ENCODE results near the gene BICRA.
A peak's percentile ranks its signal among the peaks of the same experiment; 100 is the strongest.
"Not testable (repeated sequence)": the region's sequence is repeated elsewhere in the genome, so short reads cannot be mapped to it uniquely, and the experiment has no call there.

The BICRA gene

DNA sequence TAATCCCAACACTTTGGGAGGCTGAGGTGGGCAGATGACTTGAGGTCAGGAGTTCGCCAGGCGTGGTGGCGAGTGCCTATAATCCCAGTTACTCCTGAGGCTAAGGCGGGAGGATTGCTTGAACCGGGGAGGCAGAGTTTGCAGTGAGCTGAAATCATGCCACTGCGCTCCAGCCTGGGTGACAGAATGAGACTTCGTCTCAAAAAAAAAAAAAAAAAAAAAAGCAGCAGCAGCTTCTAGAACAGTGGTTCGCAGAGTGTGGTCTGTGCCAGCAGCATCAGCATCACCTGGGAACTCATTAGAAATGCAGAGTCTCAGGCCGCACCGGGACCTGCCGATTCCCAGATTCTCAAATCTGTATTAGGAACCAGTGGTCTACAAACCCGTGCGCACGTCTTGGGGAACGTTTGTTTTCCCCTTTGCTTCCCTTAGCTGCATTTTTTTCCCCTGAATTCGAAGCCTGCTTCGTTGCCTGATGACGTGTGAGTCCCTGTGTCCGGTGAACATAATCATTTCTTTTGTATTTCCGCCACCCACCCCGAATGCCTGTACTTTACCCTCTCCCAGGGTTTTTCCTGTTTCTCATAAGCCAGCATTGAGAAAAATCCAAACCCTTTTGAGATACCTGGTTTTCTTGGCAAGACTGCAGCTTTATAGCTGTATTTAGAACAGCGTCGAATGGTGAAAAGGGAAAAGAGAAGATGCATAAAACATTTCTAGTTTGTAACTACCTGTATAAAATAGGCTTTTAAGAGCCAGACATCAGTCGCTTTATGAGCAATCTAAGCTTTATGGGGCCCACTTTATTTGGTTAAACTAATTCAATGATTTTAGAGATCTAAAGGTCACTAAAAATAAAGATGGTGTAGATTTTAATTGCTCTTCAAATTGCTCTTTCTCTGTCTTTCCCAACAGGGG lies 49.8 kb downstream of the BICRA start:
- Mint-ChIP-seq H3K4me3 (no peak overlapping the region), H3K36me3 (ENCODE audit: low read depth) (peaks cover 4% of the 10 kb centered on the region), H3K27ac (no peak overlapping the region), H3K4me1 (ENCODE audit: low read depth) (peaks cover 5% of the 10 kb centered on the region), H3K9me3 (no peaks in the 10 kb centered on the region), H3K27me3 (no peaks in the 10 kb centered on the region)

- Mint-ChIP-seq H3K4me3 (no peak overlapping the region), H3K36me3 (ENCODE audit: low read depth) (peaks cover 6% of the 10 kb centered on the region), H3K27ac (no peak overlapping the region), H3K4me1 (ENCODE audit: low read depth) (peaks cover 5% of the 10 kb centered on the region), H3K27me3 (no peaks in the 10 kb centered on the region), H3K9me3 (no peaks in the 10 kb centered on the region)
These were observed 51.5 kb downstream of the BICRA start for GRCh38 chr19:47660435-47660832.

- H3K27me3 Mint-ChIP-seq, result no peaks in the 10 kb centered on the region
- peaks cover 6% of the 10 kb centered on the region for H3K36me3 Mint-ChIP-seq (ENCODE audit: low read depth)
- no peak overlapping the region for H3K27ac Mint-ChIP-seq
- H3K4me1 Mint-ChIP-seq (ENCODE audit: low read depth), result peaks cover 5% of the 10 kb centered on the region
- H3K9me3 Mint-ChIP-seq, result no peaks in the 10 kb centered on the region
- no peak overlapping the region for H3K4me3 Mint-ChIP-seq
These were observed 52.2 kb downstream of the BICRA start for GRCh38 chr19:47661161-47661560.

DNA sequence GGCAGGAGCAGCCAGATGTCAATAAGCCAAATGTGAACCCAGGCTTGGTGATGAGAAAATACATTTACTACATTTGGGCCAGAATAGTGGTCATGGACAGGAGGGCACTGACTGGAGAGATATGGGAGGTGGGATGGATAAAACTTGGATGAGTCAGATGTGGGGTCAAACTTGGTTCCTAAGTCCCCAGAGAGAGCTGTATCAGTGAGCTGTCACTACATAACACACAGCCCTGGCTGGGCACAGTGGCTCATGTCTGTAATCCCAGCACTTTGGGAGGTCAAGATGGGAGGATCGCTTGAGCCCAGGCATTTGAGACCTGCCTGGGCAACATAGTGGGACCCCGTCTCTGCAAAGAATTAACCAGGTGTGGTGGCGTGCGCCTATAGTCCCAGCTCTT lies 52.7 kb downstream of the BICRA start:
- no peak overlapping the region for H3K4me3 Mint-ChIP-seq
- H3K4me1 Mint-ChIP-seq (ENCODE audit: low read depth), result peaks cover 5% of the 10 kb centered on the region
- H3K36me3 Mint-ChIP-seq (ENCODE audit: low read depth), result peaks cover 6% of the 10 kb centered on the region
- no peaks in the 10 kb centered on the region for H3K27me3 Mint-ChIP-seq
- peak overlapping the region; percentile 31 for H3K27ac Mint-ChIP-seq
- H3K9me3 Mint-ChIP-seq, result no peaks in the 10 kb centered on the region

DNA sequence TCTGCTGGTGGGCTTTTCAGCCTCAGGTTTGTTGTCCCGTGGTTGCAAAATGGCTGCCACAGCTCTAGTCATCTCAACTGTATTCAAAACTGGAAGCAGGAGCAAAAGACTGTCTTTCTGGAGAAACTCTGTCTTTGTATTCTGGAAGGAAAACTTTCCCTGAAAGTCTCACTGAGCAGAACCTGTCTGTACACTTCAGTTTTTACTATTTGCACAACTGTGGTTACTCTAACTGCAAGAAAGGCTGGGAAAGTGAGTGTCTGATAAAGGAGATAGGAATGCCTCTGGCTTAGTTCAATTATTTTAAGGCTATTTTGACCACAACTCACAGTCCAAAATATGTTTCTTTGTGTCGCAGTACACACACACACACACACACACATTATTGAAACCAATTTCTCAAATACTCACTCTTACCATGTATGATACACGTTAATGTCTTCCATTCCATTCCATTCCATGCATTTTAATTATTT lies 54.5 kb downstream of the BICRA start:
- no peaks in the 10 kb centered on the region for H3K27me3 Mint-ChIP-seq
- H3K4me3 Mint-ChIP-seq, result no peak overlapping the region
- peaks cover 5% of the 10 kb centered on the region for H3K4me1 Mint-ChIP-seq (ENCODE audit: low read depth)
- H3K36me3 Mint-ChIP-seq (ENCODE audit: low read depth), result peaks cover 6% of the 10 kb centered on the region
- H3K27ac Mint-ChIP-seq, result no peak overlapping the region
- H3K9me3 Mint-ChIP-seq, result no peaks in the 10 kb centered on the region

- H3K4me1 Mint-ChIP-seq (ENCODE audit: low read depth), result peaks cover 5% of the 10 kb centered on the region
- H3K27ac Mint-ChIP-seq, result no peak overlapping the region
- H3K9me3 Mint-ChIP-seq, result no peaks in the 10 kb centered on the region
- peaks cover 6% of the 10 kb centered on the region for H3K36me3 Mint-ChIP-seq (ENCODE audit: low read depth)
- no peaks in the 10 kb centered on the region for H3K27me3 Mint-ChIP-seq
- H3K4me3 Mint-ChIP-seq, result no peak overlapping the region
These were observed 55.2 kb downstream of the BICRA start for GRCh38 chr19:47663911-47664771.

DNA sequence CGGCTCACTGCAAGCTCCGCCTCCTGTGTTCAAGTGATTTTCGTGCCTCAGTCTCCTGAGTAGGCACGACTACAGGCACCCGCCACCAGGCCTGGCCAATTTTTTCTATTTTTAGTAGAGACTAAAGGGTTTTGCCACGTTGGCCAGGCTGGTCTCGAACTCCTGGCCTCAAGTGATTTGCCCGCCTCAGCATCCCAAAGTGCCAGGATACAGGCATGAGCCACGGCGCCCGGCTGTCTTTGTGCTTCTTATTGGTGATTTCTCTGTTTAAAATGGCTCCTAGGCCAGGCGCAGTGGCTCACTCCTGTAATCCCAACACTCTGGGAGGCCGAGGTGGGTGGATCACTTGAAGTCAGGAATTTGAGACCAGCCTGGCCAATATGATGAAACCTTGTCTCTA lies 59.6 kb downstream of the BICRA start:
- H3K9me3 Mint-ChIP-seq; H3K27ac Mint-ChIP-seq; H3K4me1 Mint-ChIP-seq (ENCODE audit: low read depth); H3K36me3 Mint-ChIP-seq (ENCODE audit: low read depth); H3K27me3 Mint-ChIP-seq; H3K4me3 Mint-ChIP-seq: not testable (repeated sequence)

DNA sequence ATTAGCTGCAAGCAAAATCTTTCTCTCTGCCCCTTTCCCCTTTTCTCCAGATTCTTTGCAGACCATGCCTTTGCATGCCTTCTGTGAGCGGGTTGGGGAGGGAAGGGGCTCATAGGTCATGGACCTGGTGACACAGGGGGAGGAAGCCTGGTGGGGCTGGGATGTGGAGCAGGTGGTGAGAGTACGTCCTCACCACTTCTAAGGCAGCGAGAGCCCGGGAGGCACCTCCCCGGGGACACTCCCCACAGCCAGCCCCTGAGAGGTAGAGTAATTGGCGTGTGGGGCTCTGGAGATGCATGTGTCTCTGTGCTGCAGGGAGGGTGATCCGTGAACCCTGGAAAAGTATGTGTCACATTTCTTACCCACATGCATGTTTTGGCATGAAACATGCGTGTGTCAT lies 61.8 kb downstream of the BICRA start:
- Mint-ChIP-seq H3K27ac (no peak overlapping the region), H3K9me3 (no peaks in the 10 kb centered on the region), H3K4me1 (ENCODE audit: low read depth) (no peaks in the 10 kb centered on the region), H3K4me3 (no peak overlapping the region), H3K27me3 (no peaks in the 10 kb centered on the region), H3K36me3 (ENCODE audit: low read depth) (no peaks in the 10 kb centered on the region)

- Mint-ChIP-seq H3K36me3 (ENCODE audit: low read depth) (no peaks in the 10 kb centered on the region), H3K4me3 (no peak overlapping the region), H3K27ac (no peak overlapping the region), H3K27me3 (no peaks in the 10 kb centered on the region), H3K4me1 (ENCODE audit: low read depth) (no peaks in the 10 kb centered on the region), H3K9me3 (no peaks in the 10 kb centered on the region)
These were observed 62.6 kb downstream of the BICRA start for GRCh38 chr19:47671499-47671898.

- Mint-ChIP-seq H3K9me3 (no peaks in the 10 kb centered on the region), H3K27me3 (no peaks in the 10 kb centered on the region), H3K36me3 (ENCODE audit: low read depth) (peaks cover 6% of the 10 kb centered on the region), H3K4me1 (ENCODE audit: low read depth) (no peaks in the 10 kb centered on the region), H3K27ac (no peak overlapping the region), H3K4me3 (no peak overlapping the region)
These were observed 64.5 kb downstream of the BICRA start for GRCh38 chr19:47673426-47673825.

DNA sequence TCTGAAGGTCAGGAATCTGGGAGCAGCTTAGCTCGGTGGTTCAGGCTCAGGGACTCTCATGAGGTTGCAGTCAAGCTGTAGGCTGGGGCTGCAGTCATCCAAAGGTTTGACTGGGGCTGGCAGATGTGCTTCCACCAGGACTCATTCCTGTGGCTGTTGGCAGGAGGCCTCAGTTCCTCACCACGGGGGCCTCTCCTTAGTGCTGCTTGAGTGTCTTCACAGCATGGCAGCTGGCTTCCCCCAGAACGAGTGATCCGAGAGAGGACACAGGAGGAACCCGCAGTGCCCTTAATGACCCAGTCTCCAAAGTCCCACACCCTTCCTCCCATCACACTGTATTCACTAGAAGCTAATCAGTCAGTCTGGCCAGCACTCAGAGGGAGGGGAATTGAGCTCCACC lies 65.6 kb downstream of the BICRA start:
- no peak overlapping the region for H3K4me3 Mint-ChIP-seq
- no peaks in the 10 kb centered on the region for H3K9me3 Mint-ChIP-seq
- H3K36me3 Mint-ChIP-seq (ENCODE audit: low read depth), result peaks cover 6% of the 10 kb centered on the region
- no peaks in the 10 kb centered on the region for H3K27me3 Mint-ChIP-seq
- H3K27ac Mint-ChIP-seq, result no peak overlapping the region
- no peaks in the 10 kb centered on the region for H3K4me1 Mint-ChIP-seq (ENCODE audit: low read depth)

GRCh38 chr19:47675271-47675670 lies 66.3 kb downstream of the BICRA start:
- Mint-ChIP-seq H3K27ac (no peak overlapping the region), H3K27me3 (no peaks in the 10 kb centered on the region), H3K36me3 (ENCODE audit: low read depth) (peaks cover 6% of the 10 kb centered on the region), H3K4me3 (no peak overlapping the region), H3K4me1 (ENCODE audit: low read depth) (no peaks in the 10 kb centered on the region), H3K9me3 (no peaks in the 10 kb centered on the region)

GRCh38 chr19:47675859-47676258 lies 66.9 kb downstream of the BICRA start:
- Mint-ChIP-seq H3K4me1 (ENCODE audit: low read depth) (no peaks in the 10 kb centered on the region), H3K36me3 (ENCODE audit: low read depth) (peaks cover 6% of the 10 kb centered on the region), H3K27ac (no peak overlapping the region), H3K4me3 (no peak overlapping the region), H3K27me3 (no peaks in the 10 kb centered on the region), H3K9me3 (no peaks in the 10 kb centered on the region)

DNA sequence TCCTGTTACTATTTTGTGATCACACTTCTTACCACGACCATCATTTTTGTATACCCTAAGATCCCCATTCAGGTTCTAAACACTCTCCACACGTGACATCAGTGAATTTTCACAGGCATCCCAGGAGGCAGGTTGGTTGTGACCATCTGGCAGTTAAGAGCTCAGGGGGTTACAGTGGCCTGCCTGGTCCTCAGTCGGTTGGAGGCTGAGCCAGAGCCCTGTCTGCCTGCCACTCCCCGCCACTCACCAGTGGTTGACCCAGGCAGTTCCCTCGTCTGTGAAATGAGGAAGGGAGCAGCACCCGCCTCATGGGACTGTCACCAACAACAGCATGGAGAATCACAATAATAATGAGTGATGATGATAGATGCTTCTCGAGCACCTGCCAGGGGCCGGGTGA lies 67.9 kb downstream of the BICRA start:
- Mint-ChIP-seq H3K4me1 (ENCODE audit: low read depth) (no peaks in the 10 kb centered on the region), H3K27ac (no peak overlapping the region), H3K27me3 (no peaks in the 10 kb centered on the region), H3K9me3 (no peaks in the 10 kb centered on the region), H3K36me3 (ENCODE audit: low read depth) (peaks cover 9% of the 10 kb centered on the region), H3K4me3 (no peak overlapping the region)

DNA sequence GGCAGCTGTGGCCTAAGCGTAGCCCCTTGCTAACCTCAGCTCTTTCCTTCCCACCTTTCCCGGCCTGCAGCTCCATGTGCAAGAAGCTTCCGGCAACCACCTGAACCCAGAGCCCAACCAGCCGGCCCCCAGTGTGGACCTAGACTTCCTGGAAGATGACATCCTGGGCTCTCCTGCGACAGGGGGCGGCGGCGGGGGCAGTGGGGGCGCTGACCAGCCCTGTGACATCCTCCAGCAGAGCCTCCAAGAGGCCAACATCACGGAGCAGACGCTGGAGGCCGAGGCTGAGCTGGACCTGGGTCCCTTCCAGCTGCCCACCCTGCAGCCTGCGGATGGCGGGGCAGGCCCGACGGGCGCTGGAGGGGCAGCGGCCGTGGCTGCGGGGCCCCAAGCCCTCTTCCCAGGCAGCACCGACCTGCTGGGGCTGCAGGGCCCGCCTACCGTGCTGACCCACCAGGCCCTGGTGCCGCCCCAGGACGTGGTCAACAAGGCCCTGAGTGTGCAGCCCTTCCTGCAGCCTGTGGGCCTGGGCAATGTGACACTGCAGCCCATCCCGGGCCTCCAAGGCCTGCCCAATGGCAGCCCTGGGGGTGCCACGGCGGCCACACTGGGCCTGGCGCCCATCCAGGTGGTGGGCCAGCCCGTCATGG lies 70.4 kb downstream of the BICRA start:
- Mint-ChIP-seq H3K36me3 (ENCODE audit: low read depth) (peaks cover 13% of the 10 kb centered on the region), H3K4me1 (ENCODE audit: low read depth) (no peaks in the 10 kb centered on the region), H3K27ac (no peak overlapping the region), H3K27me3 (no peaks in the 10 kb centered on the region), H3K9me3 (no peaks in the 10 kb centered on the region), H3K4me3 (no peak overlapping the region)
